HG03039 (cell line): ENCODE results near the gene EPB41L2.
A peak's percentile ranks its signal among the peaks of the same experiment; 100 is the strongest.
"Not testable (repeated sequence)": the region's sequence is repeated elsewhere in the genome, so short reads cannot be mapped to it uniquely, and the experiment has no call there.

Experiments used
- ATAC-seq: cut with Tn5 transposase; IDR thresholded peaks from one replicate; pipeline ENCODE4 v1.9.1; 2021; ENCODE audit warnings: mild to moderate bottlenecking, moderate library complexity; ENCODE audit not compliant: unreplicated experiment

EPB41L2 gene

DNA sequence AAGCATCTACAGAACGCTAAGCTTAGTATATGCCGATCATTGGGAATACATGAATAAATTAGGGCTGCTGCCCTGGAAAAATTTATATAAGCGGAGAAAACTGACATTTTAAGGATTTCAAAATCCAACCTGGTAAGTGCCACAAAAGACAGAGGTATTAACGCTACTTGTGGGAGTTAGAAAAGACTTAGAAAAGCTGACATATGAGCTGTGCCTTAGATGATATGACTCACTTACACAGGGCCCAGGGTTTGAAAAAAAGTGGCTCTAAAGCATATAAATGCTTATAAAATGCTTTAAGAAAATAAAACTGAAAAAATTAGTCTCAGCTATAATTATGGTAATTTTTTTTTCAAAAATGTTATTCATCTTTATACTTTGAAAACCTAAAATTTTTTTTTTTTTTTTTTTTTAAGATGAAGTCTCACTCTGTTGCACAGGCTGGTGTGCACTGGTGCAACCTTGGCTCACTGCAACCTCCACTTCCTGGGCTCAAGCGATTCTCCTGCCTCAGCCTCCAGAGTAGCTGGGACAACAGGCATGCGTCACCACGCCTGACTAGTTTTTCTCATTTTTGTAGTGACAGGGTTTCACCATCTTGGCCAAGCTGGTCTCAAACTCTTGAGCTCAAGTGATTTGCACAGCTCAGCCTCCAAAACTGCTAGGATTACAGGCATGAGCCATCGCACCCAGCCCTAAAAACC lies 25.7 kb downstream of the EPB41L2 start:
- ATAC-seq = no peak

DNA sequence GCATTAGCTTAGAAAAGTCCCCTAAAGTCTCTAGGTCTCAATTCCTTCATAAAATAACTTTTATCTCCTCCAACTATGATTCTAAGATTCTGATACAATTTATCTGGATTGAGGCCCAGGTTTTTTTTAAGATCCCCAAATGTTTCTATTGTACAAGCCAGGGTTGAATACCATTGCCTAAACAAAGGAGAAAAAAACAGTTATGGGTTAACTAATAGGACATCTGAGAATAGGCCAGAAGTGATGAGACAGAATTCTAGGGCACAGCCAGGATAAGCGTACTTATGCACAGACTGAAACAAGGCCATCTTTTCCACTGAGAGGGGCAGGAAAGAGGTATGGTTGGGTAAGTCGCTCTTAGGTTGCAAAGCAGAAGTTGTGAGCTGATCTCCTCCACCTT lies 26.4 kb downstream of the EPB41L2 start:
- no peak for ATAC-seq

DNA sequence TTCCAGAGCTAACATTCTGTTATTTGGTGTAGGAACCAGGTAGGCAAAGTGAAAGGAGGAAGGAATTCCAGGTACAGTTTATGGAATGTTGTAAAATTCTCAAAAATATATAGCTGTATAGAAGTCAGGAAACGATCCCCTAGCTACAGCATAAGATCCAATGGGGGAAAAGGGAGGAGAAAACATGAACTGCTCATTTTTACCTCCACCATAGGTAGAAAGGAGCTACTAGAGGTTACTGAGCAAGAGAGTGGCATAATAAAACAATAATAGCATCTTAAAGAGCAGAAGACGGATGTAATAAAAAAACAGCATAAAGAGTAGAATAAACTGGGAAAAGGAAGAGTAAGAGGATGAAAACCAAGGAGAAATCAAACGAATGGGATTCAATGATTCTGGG lies 26.9 kb downstream of the EPB41L2 start:
- no peak for ATAC-seq

DNA sequence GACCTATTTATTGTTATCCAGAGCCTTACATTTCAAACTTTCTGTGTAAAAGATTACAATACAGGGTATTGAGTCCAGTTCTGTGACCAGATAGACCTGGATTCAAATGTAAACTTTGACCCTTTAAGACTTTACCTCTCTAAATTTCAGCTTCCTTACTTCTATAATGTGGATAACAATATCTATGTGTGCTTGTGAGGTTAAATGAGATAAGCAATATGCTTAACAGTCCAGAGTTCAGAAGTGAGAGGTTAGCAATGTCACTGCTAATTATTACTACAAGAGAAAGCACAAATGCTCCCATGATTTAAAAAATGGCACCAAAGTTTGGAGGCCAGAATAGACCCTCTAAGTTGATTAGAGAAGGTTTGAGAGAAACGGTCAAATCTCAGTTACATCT lies 27.5 kb downstream of the EPB41L2 start:
- no peak for ATAC-seq

DNA sequence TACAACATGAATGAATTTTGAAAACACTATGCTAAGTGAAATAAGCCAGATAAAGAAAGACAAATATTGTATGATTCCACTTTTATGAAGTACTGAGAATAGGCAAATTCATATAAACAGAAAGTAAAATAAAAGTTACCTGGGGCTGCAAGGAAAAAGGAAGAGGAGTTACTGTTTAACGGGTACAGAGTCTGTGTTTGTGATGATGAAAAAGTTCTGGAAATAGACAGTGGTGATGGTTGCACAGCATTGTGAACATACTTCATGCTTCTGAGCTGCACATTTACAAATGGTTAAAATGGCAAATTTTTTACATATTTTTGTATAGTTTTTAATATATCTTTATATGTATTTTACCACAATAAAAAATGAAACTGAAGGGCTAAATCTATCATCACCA lies 29.4 kb downstream of the EPB41L2 start:
- ATAC-seq = no peak

DNA sequence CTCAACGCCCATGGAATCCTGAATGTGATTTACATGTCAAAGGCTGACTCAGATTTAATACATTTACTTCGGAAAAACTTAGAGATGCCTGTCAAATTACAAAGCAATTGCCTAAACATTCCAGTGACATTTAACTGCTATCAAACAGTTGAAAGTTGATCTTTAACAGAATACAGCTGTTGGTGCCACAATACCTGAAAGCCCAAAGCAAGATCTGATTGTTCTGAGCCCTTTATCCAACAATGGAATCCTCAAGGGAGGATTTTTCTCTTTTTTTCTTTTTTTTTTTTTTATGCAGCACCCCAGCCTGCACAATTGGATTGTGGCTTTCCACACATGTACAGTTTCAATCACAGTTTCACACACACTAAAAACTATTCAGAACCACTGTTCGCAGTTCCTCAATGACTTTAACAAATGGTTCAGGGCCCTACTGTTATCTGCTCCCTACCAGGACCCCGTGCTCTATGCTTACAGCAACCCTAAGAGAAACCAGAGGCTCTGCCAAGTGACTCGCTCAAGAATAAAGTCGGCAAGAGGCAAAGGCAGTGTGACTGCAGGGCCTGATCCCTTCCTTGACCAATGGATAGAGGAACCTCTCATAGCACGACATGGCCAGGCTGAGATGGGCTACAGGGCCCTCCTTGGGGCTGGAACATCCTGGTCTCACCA lies 33.3 kb downstream of the EPB41L2 start:
- peak; percentile 91 for ATAC-seq

DNA sequence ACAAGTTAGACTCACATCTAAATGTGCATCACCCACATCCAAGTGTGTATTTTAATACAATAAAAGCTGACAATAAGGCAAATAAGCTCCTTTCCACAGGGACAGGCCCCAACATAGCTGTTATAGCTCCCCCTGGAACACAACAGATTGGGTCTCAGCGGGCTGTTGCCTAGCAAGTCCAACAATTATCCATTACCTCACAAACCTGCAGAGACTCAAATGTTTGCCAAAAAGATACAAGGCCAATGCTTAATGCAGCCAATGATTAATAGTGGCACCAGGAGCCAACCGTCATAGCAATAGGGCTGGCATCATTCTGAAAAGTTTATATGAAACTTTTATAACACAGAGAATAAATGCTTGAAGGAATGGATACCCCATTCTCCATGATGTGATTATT lies 35.7 kb downstream of the EPB41L2 start:
- no peak for ATAC-seq

DNA sequence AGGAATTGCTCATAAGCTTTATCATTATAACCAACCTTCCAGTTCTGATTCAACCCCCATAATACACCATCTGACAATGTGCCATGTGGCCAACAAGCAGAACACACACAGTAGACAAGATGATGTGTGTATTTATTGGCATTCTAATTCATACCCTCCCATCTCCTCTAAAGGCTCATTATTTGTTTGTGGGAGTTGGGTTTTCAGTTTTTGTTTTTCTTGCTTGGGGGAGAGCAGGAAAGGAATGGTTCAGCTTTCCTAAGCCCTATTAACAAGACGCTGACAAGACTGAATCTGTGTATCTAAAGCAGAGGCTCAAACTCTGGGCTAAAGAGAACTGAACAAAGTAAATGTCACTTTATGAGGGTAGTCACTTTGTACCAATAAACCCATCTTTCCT lies 36.8 kb downstream of the EPB41L2 start:
- no peak for ATAC-seq

DNA sequence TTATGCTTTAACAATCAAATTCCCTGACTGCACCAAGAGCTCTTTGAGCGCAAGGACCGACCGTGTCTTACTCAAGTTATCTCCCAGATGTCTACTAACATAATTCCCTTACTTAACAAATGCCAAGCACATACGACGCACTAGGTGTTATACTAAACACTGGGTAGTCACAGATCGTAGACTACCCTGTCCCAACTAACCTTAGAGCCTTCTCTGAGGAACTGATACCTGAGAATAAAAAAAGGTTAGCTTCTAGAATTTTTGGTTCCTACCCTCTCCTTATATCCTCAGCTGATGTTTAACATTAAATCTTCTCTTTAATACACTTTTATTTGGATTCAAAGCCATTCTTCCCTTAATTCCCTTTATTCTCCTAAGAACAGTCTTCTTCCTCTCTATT lies 38.5 kb downstream of the EPB41L2 start:
- no peak for ATAC-seq

DNA sequence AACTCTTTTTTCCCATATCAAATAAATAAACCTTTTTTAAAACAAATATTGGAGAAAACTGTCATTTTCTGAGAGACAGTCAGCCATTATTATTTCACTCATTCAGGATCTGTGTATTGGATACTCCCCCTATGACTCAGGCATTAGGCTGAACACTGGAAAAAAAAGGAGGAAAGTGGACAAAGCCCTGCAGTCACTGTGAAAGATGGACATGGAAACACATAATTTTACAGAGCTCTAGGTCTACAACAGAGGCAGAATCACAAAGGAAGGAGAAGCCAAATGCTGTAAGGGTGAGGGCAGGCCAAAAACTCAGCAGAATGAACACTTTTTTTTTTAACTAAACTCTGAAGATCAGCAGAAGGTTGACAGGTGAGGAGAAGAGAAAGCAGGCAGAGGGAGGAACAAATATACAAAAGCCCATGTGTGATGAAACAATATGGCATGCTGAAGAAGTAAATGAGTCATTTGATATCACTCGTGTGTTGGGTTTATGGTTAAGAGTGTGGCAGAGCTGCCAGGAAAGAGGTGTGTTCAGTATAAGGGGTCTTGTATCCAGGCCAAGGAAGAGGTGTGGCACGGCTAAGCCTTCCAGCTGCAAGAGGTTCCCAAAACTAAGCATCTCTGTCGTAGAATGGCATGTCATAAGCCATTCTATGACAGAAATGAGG lies 39.1 kb downstream of the EPB41L2 start:
- ATAC-seq = no peak

DNA sequence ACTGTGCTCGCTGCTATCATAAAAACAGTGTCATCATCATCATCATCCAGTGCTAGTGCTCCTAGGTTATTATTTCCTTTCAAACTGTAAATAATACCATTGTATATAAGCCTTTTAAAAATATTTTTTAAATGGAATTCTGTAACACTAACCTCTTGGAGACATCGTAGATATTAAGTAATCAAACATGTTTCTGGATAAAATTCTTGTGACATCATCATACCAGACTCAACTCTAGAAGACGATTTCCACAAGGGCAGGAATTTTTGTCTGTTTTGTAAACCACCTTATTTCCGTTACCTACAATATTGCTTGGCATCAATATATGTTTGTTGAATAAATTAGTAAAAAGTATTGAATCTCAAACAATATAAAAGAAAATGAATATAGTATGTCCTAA lies 40.4 kb downstream of the EPB41L2 start:
- ATAC-seq = no peak

DNA sequence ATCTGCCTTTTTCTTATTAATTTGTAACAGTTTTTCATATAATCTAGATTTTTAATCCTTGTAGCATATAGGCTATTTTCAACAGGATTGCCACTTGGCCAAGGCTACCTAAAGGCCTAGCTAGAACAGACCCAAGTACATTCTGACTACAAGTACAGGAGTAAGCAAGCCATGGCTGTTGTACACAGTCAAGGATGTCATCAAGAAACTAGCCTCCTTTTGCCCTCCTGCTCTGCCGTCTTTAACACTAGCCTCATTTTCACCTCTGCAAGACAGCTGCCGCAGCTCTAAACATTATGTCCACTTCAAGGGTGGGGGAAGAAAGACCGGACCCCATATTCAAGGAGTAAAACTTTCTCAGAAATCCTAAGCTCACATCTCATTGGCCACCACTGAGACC lies 45.1 kb downstream of the EPB41L2 start:
- ATAC-seq = no peak

DNA sequence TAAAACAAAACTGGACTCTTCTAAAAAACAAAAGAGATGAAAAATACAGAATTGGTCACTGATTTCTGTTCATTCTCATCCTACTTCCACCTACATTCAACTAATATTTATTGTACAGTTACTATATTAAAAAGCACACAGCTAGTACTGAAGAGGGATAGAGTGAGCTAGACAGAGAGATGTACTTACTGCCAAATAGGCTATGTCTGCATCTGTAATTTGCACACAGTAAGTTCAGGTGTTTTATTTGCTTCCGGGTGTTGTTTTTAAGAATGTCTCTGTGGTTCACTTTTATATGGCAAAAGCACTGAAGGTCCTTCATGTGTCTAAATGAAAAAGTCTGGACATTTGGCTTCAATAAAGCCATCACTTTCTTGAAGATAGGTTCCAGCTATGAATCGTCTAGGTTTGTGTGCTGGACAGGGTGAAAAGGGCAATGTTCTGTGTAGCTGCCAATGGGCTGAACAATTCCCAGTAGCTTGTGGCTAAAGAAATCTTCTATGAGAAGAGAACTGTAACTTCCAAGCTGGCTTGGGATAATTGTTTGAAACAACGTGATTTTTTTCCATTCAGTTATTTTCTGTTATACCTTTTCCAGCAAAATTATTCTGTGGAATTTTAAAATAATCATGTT lies 47.3 kb downstream of the EPB41L2 start:
- no peak for ATAC-seq

DNA sequence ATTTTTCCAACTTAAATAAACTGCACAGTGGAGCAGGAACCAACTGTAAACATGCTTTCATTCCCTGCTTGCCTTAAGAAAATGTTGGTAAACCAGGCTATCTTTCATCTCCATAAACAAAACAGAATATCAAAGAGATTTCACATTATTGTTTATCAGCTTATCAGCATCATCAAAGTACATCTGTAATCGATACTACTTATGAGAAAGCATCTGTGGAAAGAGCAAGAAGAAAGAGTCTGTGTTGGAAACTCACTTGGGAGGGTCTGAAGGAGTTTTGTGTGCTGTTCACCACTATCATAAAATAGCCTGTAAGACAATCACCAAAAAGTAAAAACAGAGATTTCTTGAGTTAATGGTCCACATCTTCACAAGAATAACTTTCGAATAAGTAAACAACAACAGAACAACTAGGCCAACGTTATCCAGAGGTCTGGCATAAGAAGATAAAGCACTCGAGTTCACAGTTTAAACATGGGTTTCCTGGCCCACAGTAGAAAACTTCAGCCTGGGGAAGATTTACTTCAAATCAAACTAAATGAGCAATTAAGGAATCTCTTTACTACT lies 47.9 kb downstream of the EPB41L2 start:
- ATAC-seq = no peak

DNA sequence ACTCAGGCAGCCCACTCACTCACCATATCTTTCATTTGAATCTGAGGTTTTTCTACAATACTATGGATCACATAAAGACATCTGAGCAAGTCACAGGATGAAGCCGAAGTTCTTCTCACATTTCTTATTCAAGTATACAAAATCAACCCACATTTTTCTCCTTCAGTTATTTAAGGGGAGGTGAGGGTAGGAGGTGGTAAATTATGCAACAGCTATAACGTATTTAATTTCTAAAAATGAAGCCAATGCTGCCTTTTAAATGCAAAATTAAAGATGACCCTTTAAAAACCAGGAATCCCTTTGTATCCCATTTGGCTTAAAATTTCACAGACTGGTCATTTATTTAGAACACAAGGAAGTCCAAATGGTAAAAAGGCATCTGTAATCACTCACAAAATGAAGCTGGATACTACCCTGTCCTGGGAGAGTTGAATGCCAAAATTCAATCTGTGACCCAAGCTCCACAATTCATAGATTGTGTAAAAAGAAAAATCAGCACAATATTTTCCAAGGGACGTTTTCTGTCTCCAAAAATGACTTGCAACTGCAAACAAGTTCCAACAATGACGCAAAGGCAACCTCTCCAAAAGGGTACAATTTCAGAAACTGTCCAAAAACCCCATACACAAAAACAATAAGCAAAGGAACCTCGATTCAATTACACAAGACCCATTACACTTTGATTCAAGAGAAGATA lies 48.8 kb downstream of the EPB41L2 start:
- no peak for ATAC-seq

DNA sequence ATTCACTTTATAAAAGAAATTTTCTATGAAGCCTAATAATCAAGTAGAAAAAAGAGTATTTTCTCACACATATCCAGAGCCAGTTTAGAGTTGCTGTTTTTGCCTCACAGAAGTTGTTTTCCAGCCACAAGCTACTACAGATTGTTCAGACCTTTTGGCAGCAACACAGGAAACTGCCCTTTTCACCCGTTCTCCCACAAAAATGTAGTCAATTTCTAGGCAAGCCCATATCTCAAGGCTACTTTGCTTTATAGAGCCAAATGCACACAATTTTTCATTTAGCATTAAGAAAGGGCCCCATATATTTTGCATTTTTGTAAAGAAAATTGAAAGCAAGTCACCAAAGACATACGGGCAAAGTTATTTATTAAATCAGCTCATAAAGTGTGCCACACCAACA lies 49.5 kb downstream of the EPB41L2 start:
- no peak for ATAC-seq

DNA sequence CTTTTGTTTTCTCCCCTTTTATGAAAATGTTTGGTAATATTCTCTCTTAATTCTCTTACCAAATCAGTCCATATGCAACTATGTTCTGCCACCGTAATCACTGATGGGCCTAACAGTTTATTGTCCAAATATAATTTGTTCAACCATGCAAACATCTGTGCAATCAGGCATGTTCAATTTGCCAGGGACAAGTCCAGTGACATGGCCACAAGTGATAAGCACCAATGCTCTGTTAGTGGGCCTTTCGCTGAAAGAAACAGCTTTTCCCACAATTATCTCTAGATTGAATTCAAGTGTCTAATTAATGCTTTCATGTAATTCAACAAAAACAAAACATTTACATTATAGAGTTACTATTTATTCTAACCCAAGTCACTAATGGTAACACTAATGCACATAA lies 53.3 kb downstream of the EPB41L2 start:
- no peak for ATAC-seq

DNA sequence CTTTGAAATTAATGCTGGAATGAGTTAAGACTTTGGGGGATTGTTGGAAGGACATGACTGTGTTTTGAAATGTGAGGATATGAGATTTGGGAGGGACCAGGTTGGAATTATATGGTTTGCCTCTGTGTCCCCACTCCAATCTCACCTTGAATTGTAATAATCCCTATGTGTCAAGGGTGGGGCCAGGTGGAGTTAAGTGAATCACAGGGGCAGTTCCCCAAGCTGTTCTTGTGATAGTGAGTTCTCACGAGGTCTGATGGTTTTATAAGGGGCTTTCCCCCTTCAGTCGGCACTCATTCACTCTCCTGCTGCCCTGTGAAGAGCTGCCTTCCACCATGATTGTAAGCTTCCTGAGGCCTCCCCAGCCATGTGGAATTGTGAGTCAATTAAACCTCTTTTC lies 54.1 kb downstream of the EPB41L2 start:
- ATAC-seq = not testable (repeated sequence)

DNA sequence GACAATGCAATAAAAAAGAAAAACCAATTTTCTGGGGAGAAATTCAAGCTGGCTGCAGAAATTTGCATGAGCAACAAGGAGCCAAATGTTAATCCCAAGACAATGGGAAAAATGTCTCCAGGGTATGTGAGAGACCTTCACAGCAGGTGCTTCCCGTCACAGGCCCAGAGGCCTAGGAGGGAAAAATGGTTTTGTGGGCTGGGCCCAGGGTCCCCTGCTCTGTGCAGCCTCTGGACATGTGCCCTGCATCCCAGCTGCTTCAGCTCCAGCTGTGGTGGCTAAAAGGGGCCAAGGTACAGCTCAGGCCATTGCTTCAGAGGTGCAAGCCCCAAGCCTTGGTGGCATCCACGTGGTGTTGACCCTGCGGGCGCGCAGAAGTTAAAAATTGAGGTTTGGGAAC lies 55.1 kb downstream of the EPB41L2 start:
- ATAC-seq = not testable (repeated sequence)

DNA sequence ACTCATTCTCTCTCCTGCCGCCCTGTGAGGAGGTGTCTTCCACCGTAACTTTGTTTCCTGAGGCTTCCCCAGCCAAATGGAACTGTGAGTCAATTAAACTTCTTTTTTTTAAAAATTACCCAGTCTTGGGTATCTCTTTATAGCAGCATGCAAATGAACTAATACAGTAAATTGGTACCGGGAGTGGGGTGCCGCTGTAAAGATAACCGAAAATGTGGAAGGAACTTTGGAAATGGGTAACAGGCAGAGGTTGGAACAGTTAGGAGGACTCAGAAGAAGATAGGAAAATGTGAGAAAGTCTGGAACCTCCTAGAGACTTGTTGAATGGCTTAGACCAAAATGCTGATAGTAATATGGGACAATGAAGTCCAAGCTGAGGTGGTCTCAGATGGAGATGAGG lies 55.8 kb downstream of the EPB41L2 start:
- no peak for ATAC-seq
